ENCODE results near the gene HARBI1.

HARBI1 gene

GRCh38 chr11:46659908-46660307, 42.9 kb upstream of the HARBI1 start:
- peak; percentile 12 for DNase-seq (ENCODE audit: extremely low read depth, low read depth)
- TF ChIP-seq, protein P1, sequence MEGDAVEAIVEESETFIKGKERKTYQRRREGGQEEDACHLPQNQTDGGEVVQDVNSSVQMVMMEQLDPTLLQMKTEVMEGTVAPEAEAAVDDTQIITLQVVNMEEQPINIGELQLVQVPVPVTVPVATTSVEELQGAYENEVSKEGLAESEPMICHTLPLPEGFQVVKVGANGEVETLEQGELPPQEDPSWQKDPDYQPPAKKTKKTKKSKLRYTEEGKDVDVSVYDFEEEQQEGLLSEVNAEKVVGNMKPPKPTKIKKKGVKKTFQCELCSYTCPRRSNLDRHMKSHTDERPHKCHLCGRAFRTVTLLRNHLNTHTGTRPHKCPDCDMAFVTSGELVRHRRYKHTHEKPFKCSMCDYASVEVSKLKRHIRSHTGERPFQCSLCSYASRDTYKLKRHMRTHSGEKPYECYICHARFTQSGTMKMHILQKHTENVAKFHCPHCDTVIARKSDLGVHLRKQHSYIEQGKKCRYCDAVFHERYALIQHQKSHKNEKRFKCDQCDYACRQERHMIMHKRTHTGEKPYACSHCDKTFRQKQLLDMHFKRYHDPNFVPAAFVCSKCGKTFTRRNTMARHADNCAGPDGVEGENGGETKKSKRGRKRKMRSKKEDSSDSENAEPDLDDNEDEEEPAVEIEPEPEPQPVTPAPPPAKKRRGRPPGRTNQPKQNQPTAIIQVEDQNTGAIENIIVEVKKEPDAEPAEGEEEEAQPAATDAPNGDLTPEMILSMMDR (IDR thresholded peaks at IDR 0.05; ENCODE audit: low read depth, low read length): no peak

DNA sequence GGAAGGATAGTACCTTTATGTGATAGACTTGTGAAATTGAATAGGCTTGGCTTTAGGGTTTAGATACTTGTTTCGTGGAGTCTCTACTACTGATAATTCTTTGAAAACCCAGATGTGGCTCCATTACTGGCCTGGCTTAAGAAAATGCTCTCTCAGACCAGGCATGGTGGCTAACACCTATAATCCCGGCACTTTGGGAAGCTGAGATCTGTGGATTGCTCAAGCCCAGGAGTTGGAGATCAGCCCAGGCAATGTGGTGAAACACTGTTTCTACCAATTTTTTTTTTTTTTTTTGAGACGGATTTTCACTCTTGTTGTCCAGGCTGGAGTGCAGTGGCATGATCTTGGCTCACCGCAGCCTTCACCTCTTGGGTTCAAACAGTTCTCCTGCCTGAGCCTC, 41.2 kb upstream of the HARBI1 start:
- TF ChIP-seq, protein P1 (IDR thresholded peaks at IDR 0.05; ENCODE audit: low read depth, low read length): no peak
- DNase-seq (ENCODE audit: extremely low read depth, low read depth): peak; percentile 51

- DNase-seq (ENCODE audit: extremely low read depth, low read depth): no peak
- TF ChIP-seq, protein P1 (IDR thresholded peaks at IDR 0.05; ENCODE audit: low read depth, low read length): no peak
Observed at GRCh38 chr11:46657186-46657585, 40.2 kb upstream of the HARBI1 start.

DNA sequence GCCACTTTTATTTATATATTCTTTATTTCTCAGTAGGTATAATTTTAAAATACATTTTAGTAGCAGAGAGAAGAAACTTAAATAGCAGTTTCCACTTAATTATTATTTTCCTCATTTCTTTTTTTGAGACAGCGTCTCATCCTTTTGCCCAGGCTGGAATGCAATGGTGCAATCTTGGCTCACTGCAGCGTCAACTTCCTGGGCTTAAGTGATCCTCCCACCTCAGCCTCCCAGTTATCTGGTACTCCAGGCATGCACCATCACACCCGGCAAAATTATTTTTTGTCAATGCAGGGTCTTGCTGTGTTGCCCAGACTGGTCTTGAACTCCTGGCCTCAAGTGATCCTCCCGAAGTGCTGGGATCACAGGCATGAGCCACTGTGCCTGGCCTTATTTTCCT, 38.6 kb upstream of the HARBI1 start:
- DNase-seq (ENCODE audit: extremely low read depth, low read depth): no peak
- TF ChIP-seq, protein P1 (IDR thresholded peaks at IDR 0.05; ENCODE audit: low read depth, low read length): no peak

GRCh38 chr11:46649180-46649738, 32.2 kb upstream of the HARBI1 start:
- TF ChIP-seq, protein P1 (IDR thresholded peaks at IDR 0.05; ENCODE audit: low read depth, low read length): no peak
- peak; percentile 87 for DNase-seq (ENCODE audit: extremely low read depth, low read depth)

GRCh38 chr11:46643986-46644385, 27.0 kb upstream of the HARBI1 start:
- TF ChIP-seq, protein P1 (IDR thresholded peaks at IDR 0.05; ENCODE audit: low read depth, low read length): no peak
- DNase-seq (ENCODE audit: extremely low read depth, low read depth): no peak

DNA sequence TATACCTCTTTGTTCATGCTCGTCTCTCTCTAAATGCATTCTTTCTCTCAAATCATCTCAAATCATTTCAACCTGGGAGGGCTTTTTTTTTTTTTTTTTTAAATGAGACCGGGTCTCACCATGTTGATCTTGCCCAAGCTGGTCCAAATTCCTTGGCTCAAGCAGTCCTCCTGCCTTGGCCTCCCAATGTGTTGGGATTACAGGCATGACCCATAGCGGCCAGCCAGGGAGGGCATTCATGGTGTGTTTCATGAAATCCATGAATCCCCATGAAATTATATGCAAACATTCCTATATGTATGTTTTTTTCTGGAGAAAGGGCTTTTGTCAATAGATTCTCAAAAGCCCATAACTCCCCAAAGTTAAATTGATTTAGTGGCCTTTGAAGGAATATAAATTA, 26.5 kb upstream of the HARBI1 start:
- TF ChIP-seq, protein P1 (IDR thresholded peaks at IDR 0.05; ENCODE audit: low read depth, low read length): no peak
- no peak for DNase-seq (ENCODE audit: extremely low read depth, low read depth)

Measured in AG09319 (cell line).